D341Med (cell line): ENCODE measurements around the gene TCF21.
"Not testable (repeated sequence)": the region's sequence is repeated elsewhere in the genome, so short reads cannot be mapped to it uniquely, and the experiment has no call there.

Source experiments
- DNase-seq: peaks from one replicate; pipeline ENCODE4 v3.0.0; 2012; ENCODE audit warnings: low spot score

Gene TCF21

DNA sequence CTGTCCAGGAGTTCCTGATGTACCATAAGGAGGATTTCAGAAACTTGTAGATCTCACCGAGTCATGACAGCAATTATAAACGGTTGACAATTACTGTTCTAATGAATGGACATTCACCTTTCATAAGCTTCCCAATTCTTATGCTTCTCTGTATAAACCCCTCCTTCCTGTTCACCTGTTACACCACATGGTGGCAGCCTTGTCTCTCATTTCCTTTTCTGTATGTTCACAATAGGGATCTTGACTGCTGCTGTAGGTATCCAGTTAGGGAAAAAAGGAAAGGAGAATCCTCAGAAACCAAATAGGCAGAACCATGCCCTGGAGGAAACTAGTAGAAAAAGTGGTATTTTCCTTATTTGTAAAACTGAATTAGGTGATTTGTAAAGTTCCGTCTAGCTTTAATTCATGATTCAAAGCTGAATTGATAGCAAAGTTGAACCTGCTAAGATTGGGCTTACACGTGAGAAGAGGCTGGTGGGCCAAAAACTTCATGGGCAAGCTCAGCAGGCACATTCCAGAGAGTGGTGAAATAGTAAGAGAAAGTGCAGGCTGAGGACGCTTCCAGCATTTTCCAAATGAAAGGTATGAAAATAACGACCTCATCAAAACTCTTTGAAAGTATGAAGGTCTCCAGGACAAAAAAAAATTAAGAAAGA is 35.2 kb downstream of the TCF21 start:
- DNase-seq, result peak; percentile 60

DNA sequence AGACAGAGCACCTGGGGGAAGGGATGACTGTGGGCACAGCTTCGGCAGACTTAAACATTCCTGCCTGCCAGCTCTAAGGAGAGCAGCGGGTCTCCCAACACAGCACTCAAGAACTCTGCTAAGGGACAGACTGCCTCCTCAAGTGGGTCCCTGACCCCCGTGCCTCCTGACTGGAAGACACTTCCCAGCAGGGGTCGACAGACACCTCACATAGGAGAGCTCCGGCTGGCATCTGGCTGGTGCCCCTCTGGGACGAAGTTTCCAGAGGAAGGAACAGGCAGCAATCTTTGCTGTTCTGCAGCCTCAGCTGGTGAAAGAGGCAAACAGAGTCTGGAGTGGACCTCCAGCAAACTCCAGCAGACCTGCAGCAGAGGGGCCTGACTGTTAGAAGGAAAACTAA is 42.3 kb downstream of the TCF21 start:
- DNase-seq, result not testable (repeated sequence)

DNA sequence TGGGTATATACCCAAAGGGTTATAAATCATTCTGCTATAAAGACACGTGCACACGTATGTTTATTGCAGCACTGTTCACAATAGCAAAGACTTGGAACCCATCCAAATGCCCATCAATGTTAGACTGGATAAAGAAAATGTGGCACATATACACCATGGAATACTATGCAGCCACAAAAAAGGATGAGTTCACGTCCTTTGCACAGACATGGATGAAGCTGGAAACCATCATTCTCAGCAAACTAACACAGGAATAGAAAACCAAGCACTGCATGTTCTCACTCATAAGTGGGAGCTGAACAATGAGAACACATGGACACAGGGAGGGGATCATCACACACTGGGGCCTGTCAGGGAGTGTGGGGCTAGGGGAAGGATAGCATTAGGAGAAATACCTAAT is 47.4 kb downstream of the TCF21 start:
- not testable (repeated sequence) for DNase-seq

DNA sequence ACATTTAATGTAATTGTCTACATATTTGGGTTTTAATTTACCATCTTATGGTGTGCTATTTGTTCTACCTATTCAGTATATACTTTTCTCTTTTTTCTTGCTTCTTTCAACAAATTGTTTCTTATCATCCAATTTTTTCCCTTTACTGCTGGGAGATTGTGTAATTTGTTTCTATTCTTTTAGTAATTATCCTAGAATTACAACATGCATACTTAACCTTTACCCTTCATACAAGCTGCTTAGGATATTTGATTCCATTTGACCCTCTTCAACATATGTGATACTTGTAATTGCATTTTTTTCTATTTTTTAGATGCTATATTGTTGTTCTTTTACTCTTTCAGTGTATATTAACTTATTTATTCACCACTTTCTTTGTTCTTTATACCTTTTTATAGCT is 49.0 kb downstream of the TCF21 start:
- DNase-seq, result no peak

DNA sequence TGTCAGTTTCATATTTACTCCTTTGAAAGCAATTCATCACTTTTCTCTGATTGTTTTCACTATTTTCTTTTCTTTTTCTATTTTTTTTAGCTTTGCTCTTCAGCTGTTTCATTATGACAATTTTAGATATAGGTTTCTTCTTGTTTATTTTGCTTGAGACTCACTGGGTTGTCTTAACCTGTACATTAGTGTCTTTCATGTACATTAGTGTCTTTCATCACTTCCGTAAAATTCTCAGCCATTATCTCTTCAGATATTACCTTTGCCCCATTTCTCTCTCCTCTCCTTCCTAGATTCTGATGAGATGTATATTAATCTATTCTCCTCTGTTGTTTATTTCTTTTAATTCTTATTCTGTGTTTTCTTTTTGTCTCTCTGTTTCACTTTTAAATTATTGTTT is 49.6 kb downstream of the TCF21 start:
- no peak for DNase-seq

DNA sequence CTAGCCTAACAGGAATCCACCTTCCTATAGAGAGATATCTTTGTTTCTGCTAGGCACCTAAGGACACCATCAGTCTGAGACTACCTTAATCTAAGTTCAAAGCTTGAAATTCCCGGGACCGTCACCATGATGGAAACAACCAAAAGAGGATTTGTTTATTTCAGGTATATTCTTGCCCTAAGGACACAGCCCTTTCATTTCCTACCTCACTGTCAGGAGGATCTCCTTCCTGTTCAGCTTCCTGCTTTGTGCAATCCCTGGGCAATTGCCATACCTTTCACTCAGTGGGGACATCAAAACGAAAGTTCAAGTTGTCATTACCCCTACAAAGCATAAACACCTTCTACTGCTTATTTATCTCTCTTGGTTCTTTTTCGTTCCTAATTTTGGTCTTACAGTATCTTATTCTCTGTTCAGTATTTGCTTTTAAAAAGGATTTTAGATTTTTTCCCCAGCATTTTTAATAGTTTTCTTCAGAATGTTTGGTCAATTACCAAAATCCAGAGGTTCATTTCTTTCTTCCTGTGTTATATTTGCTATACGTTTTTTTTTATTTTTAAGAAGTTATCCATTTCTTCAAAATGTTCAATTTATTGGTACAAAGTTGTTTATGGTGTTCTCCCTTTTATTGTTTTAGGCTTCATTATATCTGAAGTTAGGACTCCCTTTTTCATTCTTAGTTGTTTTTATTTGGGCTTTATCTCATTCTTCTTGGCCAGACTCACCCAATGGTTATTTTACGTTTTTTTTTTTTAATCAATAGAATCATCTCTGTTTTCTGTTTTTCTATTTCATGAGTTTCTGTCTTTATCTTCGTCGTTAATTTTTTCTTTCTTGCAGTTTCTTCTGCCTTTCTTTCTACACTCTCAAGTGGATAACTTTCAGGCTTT is 51.1 kb downstream of the TCF21 start:
- DNase-seq, result no peak
